AG09319 (cell line): Measurements from ENCODE around the gene THUMPD3.

Source experiments
- DNase-seq: peaks from one replicate; pipeline ENCODE4 v3.0.0-alpha.2; 2010; ENCODE audit warnings: low read depth; ENCODE audit errors: extremely low read depth
- CTCF ChIP-seq: IDR thresholded peaks from 2 replicates; pipeline ENCODE4 v1.5.1; 2011; ENCODE audit warnings: low read depth, mild to moderate bottlenecking, inconsistent platforms, low read length, moderate library complexity

THUMPD3 gene

DNA sequence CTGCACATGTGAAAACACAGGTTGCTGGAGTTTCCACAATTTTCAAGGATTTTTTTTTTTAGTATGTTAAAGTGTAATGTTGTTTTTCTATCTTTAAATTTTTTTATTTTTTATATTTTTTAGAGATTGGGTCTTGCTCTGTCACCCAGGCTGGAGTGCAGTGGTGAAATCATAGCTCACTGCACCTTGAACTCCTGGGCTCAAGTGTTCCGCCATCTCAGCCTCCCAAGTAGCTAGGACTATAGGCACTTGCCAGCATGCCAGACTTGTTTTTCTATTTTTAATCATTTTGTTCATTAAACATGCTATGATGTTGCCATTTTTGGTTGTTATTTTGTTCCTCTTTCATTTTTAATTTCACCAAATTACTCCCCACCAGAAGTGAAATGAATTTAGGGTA, 16.7 kb upstream of the THUMPD3 start:
- no peak for DNase-seq
- no peak for TF ChIP-seq CTCF

- DNase-seq: no peak
- no peak for TF ChIP-seq CTCF
Observed at GRCh38 chr3:9347081-9347480, 15.8 kb upstream of the THUMPD3 start.

DNA sequence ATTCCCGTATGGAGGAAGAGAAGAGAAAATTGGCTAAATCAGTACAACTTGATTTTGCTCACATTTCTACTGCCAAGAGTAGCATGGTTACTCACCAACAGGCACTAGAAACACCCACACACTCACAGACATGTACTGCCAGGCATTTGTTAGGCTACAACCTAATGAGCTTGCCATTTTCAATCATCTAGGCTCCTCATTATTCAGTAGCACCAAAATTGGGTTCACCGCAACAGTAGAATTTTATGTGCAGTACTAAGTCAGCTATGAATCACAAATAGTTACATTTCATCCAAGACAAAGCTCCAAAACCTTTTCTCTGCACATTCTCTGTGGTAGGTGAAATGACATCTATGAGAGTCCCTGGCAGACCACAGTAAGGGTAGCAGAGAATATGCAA, 15.0 kb upstream of the THUMPD3 start:
- peak; percentile 67 for DNase-seq

GRCh38 chr3:9349321-9350117, 13.3 kb upstream of the THUMPD3 start:
- peak; percentile 71 for DNase-seq
- no peak for TF ChIP-seq CTCF

More for the DNA sequence above, 15.0 kb upstream of the THUMPD3 start:
- TF ChIP-seq CTCF: no peak

- no peak for DNase-seq
- TF ChIP-seq CTCF: no peak
Observed at GRCh38 chr3:9351709-9352126, 11.1 kb upstream of the THUMPD3 start.

DNA sequence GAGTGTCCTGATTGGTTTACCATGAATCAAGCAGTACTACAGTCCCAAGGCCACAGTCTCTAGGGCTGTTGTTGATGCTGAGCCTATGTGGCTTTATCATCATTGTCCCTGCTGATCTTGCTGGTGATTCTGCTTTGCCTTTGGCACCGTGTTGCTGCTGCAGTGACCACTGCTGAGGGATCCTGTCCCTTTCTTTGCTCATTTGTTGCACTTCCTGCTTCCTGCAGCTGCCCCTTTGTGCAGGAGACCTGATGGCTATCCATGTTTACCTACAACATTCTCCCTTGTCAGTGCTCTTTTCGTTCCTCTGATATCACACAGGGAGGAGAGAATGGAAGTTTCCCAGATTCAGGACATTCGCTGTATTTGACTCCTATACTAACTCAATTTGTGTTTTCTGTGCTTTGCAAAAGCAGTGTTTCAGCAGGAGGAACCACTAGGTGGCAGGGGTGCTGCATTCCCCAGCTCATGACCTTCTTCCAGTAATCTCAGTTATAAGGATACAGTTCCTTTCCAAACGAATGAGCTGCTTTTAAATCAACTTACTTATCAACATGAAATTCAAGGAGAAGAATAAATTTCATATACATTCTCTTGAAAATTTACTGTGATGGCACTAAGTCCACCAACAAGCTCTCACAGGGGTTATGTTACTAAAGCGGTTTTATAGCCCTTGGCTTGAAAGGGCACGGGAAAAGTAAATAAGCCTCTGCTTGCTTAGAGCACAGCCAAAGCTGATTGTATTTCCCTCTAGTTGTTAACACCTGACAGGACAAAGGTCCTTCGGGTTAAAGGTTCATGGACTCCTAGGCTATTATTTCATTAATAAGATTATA, 9.7 kb upstream of the THUMPD3 start:
- TF ChIP-seq CTCF: peak; percentile 94
- peak; percentile 44 for DNase-seq
